Kidney (tissue), 14 donors: ENCODE measurements around the gene GLIS1. TPM values are rescaled to one million over a fixed set of nuclear protein-coding genes. Genes with fewer than 3 reads are reported as not detected.

Experiments used
- DNase-seq, 5 donors: peaks; one replicate each; pipeline ENCODE4 v3.0.0-alpha.2; 2013 to 2020
- FAIRE-seq: peaks from 2 replicates; lab custom pipeline; 2012; peaks lifted over from hg19 to GRCh38; lab: Jason Lieb, UNC
- H3K27ac ChIP-seq, 2 donors: one replicate each; pipeline ENCODE4 v1.7.0; 2013; ENCODE audit warnings: low read depth in 2 of 2, low read length in 2 of 2, inconsistent platforms in 1 of 2
- H3K27me3 ChIP-seq: one replicate; pipeline ENCODE4 v1.7.1; 2013; ENCODE audit warnings: low read length, inconsistent platforms; ENCODE audit not compliant: control insufficient read depth, insufficient read depth
- H3K36me3 ChIP-seq, 3 donors: one replicate each; pipeline versions ENCODE4 v1.7.0 to v1.7.1; 2013; ENCODE audit warnings: low read length in 3 of 3, control low read depth in 1 of 3, inconsistent platforms in 1 of 3; ENCODE audit not compliant: insufficient read depth in 3 of 3, control insufficient read depth in 2 of 3
- H3K4me1 ChIP-seq, 3 donors: one replicate each; pipeline versions ENCODE4 v1.7.0 to v1.7.1; 2013; ENCODE audit warnings: low read length in 3 of 3, inconsistent platforms in 1 of 3, low read depth in 1 of 3; ENCODE audit not compliant: control insufficient read depth in 2 of 3, insufficient read depth in 2 of 3
- H3K4me3 ChIP-seq, 3 donors: one replicate each; pipeline versions ENCODE4 v1.7.0 to v1.8.1; 2013; ENCODE audit warnings: low read length in 3 of 3, control low read depth in 1 of 3, inconsistent platforms in 1 of 3
- H3K9ac ChIP-seq, 3 donors: one replicate each; pipeline versions ENCODE4 v1.7.0 to v1.7.1; 2013; ENCODE audit warnings: low read length in 3 of 3, control low read depth in 1 of 3, inconsistent platforms in 1 of 3
- H3K9me3 ChIP-seq, 3 donors: one replicate each; pipeline versions ENCODE4 v1.7.0 to v1.7.1; 2013; ENCODE audit warnings: low read length in 3 of 3, control low read depth in 1 of 3, inconsistent platforms in 1 of 3; ENCODE audit not compliant: control insufficient read depth in 2 of 3, insufficient read depth in 1 of 3
- CTCF ChIP-seq: IDR thresholded peaks from 3 replicates; pipeline ENCODE4 v1.5.1; 2012; ENCODE audit warnings: mild to moderate bottlenecking, moderate library complexity, borderline replicate concordance; ENCODE audit not compliant: insufficient read depth; ENCODE audit errors: extremely low read depth
- intact Hi-C: fragments of 100-400 bp; cut with DNase I; formaldehyde crosslinking; loops from one replicate; pipeline ENCODE4 v1.11.1; 2022
- polyA plus RNA-seq: library from polyadenylated mRNA; stranded (reverse); fragments of 350-450 nt; fragmentation: Illumina TruSeq; extraction: RNeasy Lipid Tissue Mini Kit (QIAGEN cat#74804); gene quantifications from one replicate; pipeline ENCODE4 v1.2.3, GENCODE V29; 2014; ENCODE audit warnings: low read depth, low replicate concordance; ENCODE audit not compliant: insufficient read depth
- total RNA-seq: library from RNA; stranded (reverse); fragmentation: NEBNext Ultra II Directional; extraction: Animal tissue kit (Norgen Biotek cat#: 25700); gene quantifications from one replicate; pipeline ENCODE4 v1.2.1, GENCODE V29; 2021
- donor health status: control.
- donor health status: control.
- donor health status: control.
- donor health status: control.
- donor health status: control.
- donor health status: DM: yes; HTN: yes; CAD: no.
- donor health status: Normal renal cell carcinoma (clear cell type).

Gene GLIS1
- total and polyA plus RNA-seq, 2 donors from 2014 or later = 3.3 to 3.7 TPM

DNA sequence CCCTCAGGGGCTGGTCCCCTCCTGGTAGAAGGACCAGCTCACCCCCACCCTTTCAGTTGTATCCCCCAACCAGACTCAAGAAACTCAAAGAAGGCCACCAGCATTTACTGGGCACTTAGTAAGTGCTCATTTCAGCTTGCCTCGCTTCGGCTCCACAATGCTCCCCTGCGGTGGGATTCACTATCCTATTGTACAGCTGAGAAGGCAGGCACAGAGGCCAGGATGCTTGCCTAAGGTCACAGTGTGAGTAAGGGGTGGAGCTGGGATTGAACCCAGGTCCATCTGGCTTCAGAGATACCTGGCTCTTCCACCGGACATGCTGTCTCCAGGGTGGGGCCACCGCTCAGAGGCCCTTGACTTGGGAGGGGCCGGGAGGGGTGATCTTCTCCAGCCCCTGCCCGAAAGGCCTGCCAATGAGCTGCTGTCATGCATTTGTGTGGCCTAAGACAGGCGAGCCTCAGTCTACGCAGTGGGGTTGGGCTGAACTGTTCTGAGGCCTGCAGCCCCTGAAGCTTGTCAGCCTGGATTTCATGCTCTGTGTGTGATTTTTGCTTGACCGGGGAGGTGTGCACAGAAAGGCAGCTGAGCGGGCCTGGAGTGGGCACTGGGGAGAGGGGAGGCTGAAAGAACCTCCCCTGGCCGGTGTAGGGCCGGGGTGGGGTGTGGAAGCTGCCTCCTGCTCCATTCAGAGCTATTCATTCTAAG, 231.7 kb downstream of the GLIS1 start:
- Histone ChIP-seq H3K36me3 (no peaks in the 10 kb centered on the region), H3K9me3 (no peaks in the 10 kb centered on the region), H3K27ac (no peak overlapping the region), H3K9ac (no peak overlapping the region), H3K4me3 (no peak overlapping the region), H3K27me3 (no peaks in the 10 kb centered on the region), H3K4me1 (peaks cover 0 to 4% (median 0%) of the 10 kb centered on the region in 3 donors)
- no peak for TF ChIP-seq CTCF
- FAIRE-seq (no peak), DNase-seq (no peak)
- intact Hi-C loops = no loop called here

DNA sequence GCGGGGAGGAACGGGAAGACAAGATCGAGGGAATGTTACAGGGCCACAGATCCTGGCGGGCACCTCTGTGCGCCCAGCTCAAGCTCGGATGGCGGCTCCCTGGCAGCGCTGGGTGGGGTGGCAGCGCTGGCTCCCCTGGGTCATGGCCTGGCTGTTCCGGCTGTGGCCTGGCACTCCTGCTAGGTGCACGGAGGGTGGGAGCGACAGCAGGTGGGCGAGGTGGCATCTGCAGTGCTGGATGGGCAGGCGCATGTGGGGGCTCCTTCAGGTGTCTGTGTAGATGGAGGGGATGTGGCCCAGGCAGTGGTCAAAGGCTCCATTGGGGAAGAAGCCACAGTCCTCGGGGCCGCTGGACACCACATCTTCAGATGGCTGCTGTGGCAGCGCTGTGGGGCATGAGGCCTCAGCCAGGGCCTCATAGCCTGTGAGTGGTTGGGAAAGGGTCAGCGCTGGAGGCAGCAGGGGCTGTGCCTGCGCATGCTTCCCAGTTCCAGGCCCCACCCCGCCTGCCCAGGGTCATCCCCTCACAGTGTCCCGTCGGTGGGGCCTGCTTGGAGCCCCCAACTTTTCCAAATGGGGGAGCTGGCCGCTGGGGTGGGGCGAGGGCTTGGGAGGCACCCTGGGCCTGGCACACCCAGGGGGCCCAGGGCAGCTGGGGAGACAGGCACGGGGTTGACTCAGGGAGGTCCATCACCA, 232.5 kb downstream of the GLIS1 start:
- no peaks in the 10 kb centered on the region for H3K36me3 ChIP-seq
- DNase-seq (no peak), FAIRE-seq (no peak)
- no peak overlapping the region for H3K9ac ChIP-seq
- no peak for TF ChIP-seq CTCF
- H3K4me1 ChIP-seq = peaks cover 0 to 4% (median 0%) of the 10 kb centered on the region in 3 donors
- no peak overlapping the region for H3K4me3 ChIP-seq
- H3K9me3 ChIP-seq = no peaks in the 10 kb centered on the region
- no peak overlapping the region for H3K27ac ChIP-seq
- intact Hi-C loops = no loop called here
- no peaks in the 10 kb centered on the region for H3K27me3 ChIP-seq

DNA sequence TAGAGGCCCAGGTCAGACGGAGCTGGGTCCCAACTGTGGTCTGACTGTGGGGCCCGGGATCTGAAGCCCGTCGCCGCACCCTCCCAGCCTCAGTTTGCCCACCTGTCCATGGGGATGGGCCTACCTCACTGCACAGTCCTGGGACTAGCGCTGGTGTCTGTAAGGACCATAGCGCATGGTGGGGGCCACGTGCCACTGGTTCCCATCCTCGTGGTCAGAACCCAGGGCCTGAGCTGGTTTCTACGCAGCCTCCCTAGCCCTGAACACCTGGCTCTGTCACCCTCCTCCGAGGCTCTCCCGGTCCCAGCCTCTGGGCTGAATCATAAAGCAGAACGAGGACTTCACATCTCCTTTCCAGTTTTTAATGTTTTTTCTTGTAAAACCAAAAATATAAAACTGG, 233.1 kb downstream of the GLIS1 start:
- TF ChIP-seq CTCF = no peak
- no peak for DNase-seq
- Histone ChIP-seq H3K27ac (no peak overlapping the region), H3K4me3 (no peak overlapping the region), H3K9ac (no peak overlapping the region), H3K36me3 (no peaks in the 10 kb centered on the region), H3K27me3 (no peaks in the 10 kb centered on the region), H3K4me1 (peaks cover 0 to 2% (median 0%) of the 10 kb centered on the region in 3 donors), H3K9me3 (no peaks in the 10 kb centered on the region)
- FAIRE-seq = no peak
- intact Hi-C loops = no loop called here
